GM23338 (cell line): Measurements from ENCODE around the gene PTPRH.

Experiments used
- EZH2 ChIP-seq: fragments of 200-600 bp; sonication (generic); IDR thresholded peaks from one replicate; pipeline ENCODE4 v1.8.0; 2017; ENCODE audit warnings: antibody characterized with exemption, mild to moderate bottlenecking, low read depth; ENCODE audit not compliant: unreplicated experiment
- EZH2phosphoT487 ChIP-seq: fragments of 200-600 bp; sonication (generic); IDR thresholded peaks from one replicate; pipeline ENCODE4 v1.8.1; 2018; ENCODE audit warnings: antibody characterized with exemption; ENCODE audit not compliant: unreplicated experiment

DNA sequence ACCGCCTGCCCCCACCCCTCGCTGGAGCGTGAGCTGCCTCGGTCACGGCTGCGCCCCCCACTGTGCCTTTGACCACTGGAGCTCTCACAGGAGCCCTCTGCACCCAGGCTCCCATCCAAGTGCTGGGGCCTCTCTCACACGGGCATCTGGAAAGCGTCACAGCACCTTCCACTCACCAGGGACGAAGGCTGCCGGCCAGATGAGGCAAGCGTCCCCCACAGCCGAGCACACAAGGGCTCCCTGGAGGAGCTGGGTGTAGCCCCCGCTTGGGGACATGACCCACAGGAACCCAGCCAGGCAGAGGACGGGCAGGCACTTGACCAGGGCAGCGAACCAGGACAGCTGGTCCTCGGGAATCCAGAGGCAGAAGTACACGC is 18.7 kb upstream of the PTPRH start:
- TF ChIP-seq EZH2 (no peak), EZH2phosphoT487 (no peak)
